ENCODE results near the gene HES6. TPM values are rescaled to one million over a fixed set of nuclear protein-coding genes. Genes with fewer than 3 reads are reported as not detected.

HES6 gene
- total RNA-seq, 1 donor from 2014 or later, result 5.0 TPM

GRCh38 chr2:238252766-238253630, 13.2 kb upstream of the HES6 start:
- Mint-ChIP-seq H3K9me3 (ENCODE audit: unreplicated experiment) (no peaks in the 10 kb centered on the region), H3K4me3 (ENCODE audit: unreplicated experiment) (no peak overlapping the region), H3K27me3 (ENCODE audit: unreplicated experiment) (peaks cover 4% of the 10 kb centered on the region), H3K27ac (ENCODE audit: unreplicated experiment) (no peak overlapping the region), H3K36me3 (ENCODE audit: low read depth, unreplicated experiment) (no peaks in the 10 kb centered on the region), H3K4me1 (ENCODE audit: unreplicated experiment) (no peaks in the 10 kb centered on the region)
- TF ChIP-seq CTCF (IDR thresholded peaks at IDR 0.05; ENCODE audit: unreplicated experiment), result no peak
- no peak for DNase-seq (ENCODE audit: low spot score)

- H3K36me3 Mint-ChIP-seq (ENCODE audit: low read depth, unreplicated experiment), result no peaks in the 10 kb centered on the region
- peaks cover 4% of the 10 kb centered on the region for H3K27me3 Mint-ChIP-seq (ENCODE audit: unreplicated experiment)
- no peaks in the 10 kb centered on the region for H3K4me1 Mint-ChIP-seq (ENCODE audit: unreplicated experiment)
- DNase-seq (ENCODE audit: low spot score), result no peak
- H3K4me3 Mint-ChIP-seq (ENCODE audit: unreplicated experiment), result no peak overlapping the region
- no peak for TF ChIP-seq CTCF (IDR thresholded peaks at IDR 0.05; ENCODE audit: unreplicated experiment)
- no peaks in the 10 kb centered on the region for H3K9me3 Mint-ChIP-seq (ENCODE audit: unreplicated experiment)
- H3K27ac Mint-ChIP-seq (ENCODE audit: unreplicated experiment), result no peak overlapping the region
These were observed 12.1 kb upstream of the HES6 start for GRCh38 chr2:238251986-238252385.

GRCh38 chr2:238251331-238251730, 11.5 kb upstream of the HES6 start:
- no peak for DNase-seq (ENCODE audit: low spot score)
- peaks cover 6% of the 10 kb centered on the region for H3K27me3 Mint-ChIP-seq (ENCODE audit: unreplicated experiment)
- H3K4me3 Mint-ChIP-seq (ENCODE audit: unreplicated experiment), result no peak overlapping the region
- no peak overlapping the region for H3K27ac Mint-ChIP-seq (ENCODE audit: unreplicated experiment)
- no peaks in the 10 kb centered on the region for H3K4me1 Mint-ChIP-seq (ENCODE audit: unreplicated experiment)
- no peaks in the 10 kb centered on the region for H3K9me3 Mint-ChIP-seq (ENCODE audit: unreplicated experiment)
- no peak for TF ChIP-seq CTCF (IDR thresholded peaks at IDR 0.05; ENCODE audit: unreplicated experiment)
- peaks cover 1% of the 10 kb centered on the region for H3K36me3 Mint-ChIP-seq (ENCODE audit: low read depth, unreplicated experiment)

- Mint-ChIP-seq H3K4me1 (ENCODE audit: unreplicated experiment) (no peaks in the 10 kb centered on the region), H3K4me3 (ENCODE audit: unreplicated experiment) (no peak overlapping the region), H3K27me3 (ENCODE audit: unreplicated experiment) (peaks cover 6% of the 10 kb centered on the region), H3K27ac (ENCODE audit: unreplicated experiment) (no peak overlapping the region), H3K9me3 (ENCODE audit: unreplicated experiment) (no peaks in the 10 kb centered on the region), H3K36me3 (ENCODE audit: low read depth, unreplicated experiment) (peaks cover 4% of the 10 kb centered on the region)
- no peak for TF ChIP-seq CTCF (IDR thresholded peaks at IDR 0.05; ENCODE audit: unreplicated experiment)
- DNase-seq (ENCODE audit: low spot score), result no peak
These were observed 11.1 kb upstream of the HES6 start for GRCh38 chr2:238250896-238251295.

GRCh38 chr2:238247841-238248453, 8.1 kb upstream of the HES6 start:
- Mint-ChIP-seq H3K4me1 (ENCODE audit: unreplicated experiment) (peaks cover 2% of the 10 kb centered on the region), H3K9me3 (ENCODE audit: unreplicated experiment) (no peaks in the 10 kb centered on the region), H3K27ac (ENCODE audit: unreplicated experiment) (no peak overlapping the region), H3K4me3 (ENCODE audit: unreplicated experiment) (no peak overlapping the region), H3K36me3 (ENCODE audit: low read depth, unreplicated experiment) (peaks cover 10% of the 10 kb centered on the region), H3K27me3 (ENCODE audit: unreplicated experiment) (peaks cover 4% of the 10 kb centered on the region)
- DNase-seq (ENCODE audit: low spot score), result no peak
- no peak for TF ChIP-seq CTCF (IDR thresholded peaks at IDR 0.05; ENCODE audit: unreplicated experiment)
